Activated CD4-positive, alpha-beta T cell treated with anti-CD3 and anti-CD28 coated beads, Interleukin-2, amount 50 U/mL, for 1 hour (primary cell): ENCODE results near the gene LRCH1.

Experiments
- DNase-seq: peaks from one replicate; pipeline ENCODE4 v3.0.0-alpha.2; 2020

LRCH1 gene

DNA sequence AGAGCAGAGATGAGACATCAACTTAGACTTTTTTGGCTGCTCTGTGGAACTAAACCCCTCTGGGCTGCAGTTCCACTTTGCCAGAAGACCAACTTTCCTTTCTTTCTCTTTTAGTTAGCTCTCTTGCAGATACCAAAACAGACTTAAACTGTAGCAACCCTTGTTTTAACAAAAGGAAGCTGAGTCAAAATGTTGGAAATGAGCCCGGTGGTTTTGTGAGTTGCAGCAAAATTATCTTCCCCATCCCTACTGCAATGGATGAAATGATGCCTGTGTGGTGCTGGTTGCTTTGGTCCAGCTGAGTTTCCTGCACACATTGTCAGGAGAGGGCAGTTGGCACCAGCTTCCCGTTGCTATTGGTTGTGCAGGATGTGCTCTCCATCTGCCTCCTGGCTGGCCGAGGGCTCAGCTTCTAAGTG, 115.3 kb downstream of the LRCH1 start:
- no peak for DNase-seq

DNA sequence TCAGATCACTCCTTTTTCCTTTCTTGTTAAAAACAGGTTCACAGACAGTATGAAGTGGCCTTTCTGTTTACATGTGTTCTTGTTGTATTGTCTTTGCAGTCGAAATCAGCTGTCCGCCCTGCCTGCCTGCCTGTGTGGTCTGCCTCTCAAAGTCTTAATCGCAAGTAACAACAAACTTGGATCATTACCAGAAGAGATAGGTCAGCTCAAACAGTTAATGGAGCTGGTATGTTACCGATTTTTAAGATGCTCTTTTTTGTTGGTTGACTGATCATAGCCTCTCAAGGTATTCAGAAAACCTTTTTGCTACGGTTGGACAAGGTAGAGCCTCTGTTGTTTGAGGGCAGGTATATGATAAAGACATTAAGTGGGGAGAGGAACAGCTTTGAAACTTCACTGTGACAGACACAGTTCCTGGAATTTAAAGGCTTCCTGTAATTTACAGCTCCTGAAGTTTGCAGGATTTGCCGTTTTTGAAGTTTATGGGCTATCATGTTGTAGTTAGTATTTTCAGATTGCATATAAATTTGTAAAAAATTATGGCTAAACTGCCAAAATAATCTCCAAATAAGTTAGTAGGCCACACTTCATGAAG, 116.1 kb downstream of the LRCH1 start:
- DNase-seq = no peak

- DNase-seq = no peak
These were observed 119.5 kb downstream of the LRCH1 start for GRCh38 chr13:46672338-46673090.

- no peak for DNase-seq
These were observed 122.0 kb downstream of the LRCH1 start for GRCh38 chr13:46675016-46675415.

GRCh38 chr13:46676378-46676725, 123.4 kb downstream of the LRCH1 start:
- DNase-seq = no peak

DNA sequence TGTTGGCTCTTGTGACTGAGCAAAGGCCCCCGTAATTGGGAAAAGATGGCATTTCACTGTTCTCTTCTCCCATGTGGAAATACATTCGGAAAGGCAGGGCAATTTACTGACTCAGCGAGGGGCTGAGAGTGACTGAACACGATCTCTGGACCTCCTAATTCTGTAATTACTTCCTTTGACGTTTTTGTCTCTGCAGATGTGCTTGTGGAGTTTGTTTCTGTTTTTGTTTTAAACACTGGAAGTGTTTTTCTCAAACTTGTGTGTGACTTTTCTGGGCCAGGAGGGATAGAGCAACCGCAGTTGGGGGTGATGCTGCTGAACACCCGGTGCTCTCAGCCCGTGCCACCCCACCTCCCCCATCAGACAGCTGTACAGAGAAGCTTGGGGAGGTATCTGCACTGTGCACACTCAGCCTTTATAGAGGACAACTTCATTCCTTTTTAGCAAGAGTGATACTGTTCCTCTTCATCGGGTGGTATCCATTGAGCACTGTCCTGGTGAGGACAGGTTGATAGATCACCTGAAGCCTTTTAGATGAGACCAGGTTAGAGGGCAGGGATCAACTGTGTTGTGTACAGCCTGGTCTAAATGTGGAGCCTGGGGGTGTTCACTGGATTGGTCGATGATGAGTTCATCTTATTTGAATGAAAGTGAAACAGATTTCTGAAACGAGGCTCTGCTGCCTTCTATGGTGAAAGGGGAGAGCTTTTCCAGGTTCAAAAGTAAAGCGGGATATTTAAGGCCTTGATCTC, 126.6 kb downstream of the LRCH1 start:
- DNase-seq = peak; percentile 12

DNA sequence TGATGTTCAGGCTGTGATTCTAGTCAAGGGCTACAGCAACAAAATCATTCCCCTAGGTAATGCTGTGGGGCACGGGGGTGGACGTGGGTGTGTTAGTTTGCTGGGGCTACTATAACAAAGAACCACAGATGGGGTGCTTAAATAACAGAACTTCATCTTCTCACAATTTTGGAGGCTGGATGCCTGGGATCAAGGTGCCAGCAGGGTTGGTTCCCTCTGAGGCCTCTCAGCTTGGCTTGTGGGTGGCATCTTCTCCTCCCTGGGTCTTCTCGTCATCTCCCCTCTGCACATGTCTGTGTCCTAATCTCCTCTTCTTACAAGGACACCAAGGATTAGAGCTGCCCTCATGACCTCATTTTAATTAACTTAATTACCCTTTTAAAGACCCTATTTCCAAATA, 129.0 kb downstream of the LRCH1 start:
- DNase-seq = no peak

DNA sequence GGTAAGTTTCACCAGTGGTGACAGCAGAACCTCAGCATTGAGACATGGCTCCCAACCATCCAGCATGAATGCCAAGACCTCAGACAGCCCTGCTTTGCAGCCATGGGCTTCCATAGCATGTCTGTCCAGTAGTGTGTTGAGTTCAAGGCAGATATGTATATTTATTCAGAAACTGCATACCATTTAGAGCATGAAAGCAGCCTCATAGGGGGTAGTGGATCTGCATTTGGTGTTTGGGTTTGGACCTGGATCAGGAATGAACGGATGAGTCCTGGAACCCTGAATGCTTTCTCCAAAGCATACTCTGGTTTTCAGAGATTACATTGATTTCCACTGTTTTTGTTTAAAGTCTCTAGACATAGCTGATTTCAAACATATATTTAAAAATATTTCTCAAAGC, 129.7 kb downstream of the LRCH1 start:
- DNase-seq = no peak

- DNase-seq = no peak
These were observed 130.8 kb downstream of the LRCH1 start for GRCh38 chr13:46683676-46684260.

GRCh38 chr13:46684287-46685001, 131.5 kb downstream of the LRCH1 start:
- DNase-seq = no peak

- no peak for DNase-seq
These were observed 132.2 kb downstream of the LRCH1 start for GRCh38 chr13:46685006-46685730.

GRCh38 chr13:46686171-46686570, 133.2 kb downstream of the LRCH1 start:
- no peak for DNase-seq

GRCh38 chr13:46687810-46688209, 134.8 kb downstream of the LRCH1 start:
- no peak for DNase-seq

DNA sequence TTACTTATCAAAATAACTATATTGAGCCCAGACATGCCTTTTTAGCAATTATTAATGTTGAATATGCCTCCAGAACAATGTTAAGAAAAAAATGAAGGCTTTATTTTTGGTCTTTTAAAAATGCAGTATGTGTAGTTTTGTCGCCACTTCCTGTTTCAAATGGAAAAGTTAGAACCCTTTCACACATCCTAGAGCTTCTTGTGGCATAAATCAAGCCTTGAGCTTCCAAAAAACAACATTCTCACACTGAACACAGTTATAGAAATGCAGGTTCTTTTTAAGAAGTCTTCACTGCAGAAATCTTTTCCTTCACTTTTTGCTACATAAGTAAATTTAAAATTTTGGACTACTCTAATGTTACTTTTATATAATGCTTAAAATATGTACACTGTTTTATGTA, 135.3 kb downstream of the LRCH1 start:
- DNase-seq = no peak

GRCh38 chr13:46698014-46698413, 145.0 kb downstream of the LRCH1 start:
- no peak for DNase-seq

DNA sequence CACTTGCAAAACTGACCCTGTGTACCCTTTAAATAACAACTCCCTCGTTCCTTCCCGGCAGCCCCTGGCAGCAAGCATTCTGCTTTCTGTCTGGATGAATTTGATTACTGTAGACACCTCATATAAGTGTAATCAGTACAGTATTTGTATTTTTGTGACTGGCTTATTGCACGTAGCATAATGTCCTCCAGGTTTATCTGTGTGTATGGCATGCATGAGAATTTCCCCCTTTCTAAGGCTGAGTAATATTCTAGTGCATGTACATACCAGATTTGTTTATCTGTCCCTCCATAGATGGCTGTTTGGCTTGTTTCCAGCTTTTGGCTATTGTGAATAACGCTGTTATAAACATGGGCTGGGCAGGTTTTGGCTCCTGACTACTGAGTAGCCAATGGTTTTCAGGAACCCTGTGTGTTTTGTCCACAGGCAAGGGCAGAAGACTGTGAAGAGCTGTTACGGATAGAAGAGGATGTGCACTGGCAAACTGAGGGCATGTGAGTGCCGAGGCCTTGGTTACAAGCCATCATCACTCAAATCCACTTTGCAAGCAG, 146.0 kb downstream of the LRCH1 start:
- DNase-seq = no peak

- DNase-seq = no peak
These were observed 159.6 kb downstream of the LRCH1 start for GRCh38 chr13:46712524-46712923.

- no peak for DNase-seq
These were observed 162.4 kb downstream of the LRCH1 start for GRCh38 chr13:46715363-46715762.

- no peak for DNase-seq
These were observed 163.9 kb downstream of the LRCH1 start for GRCh38 chr13:46716821-46717220.

GRCh38 chr13:46717275-46717674, 164.3 kb downstream of the LRCH1 start:
- no peak for DNase-seq

GRCh38 chr13:46717856-46718255, 164.9 kb downstream of the LRCH1 start:
- no peak for DNase-seq

- no peak for DNase-seq
These were observed 167.2 kb downstream of the LRCH1 start for GRCh38 chr13:46720189-46720588.
